HK-2 (cell line): Measurements from ENCODE around the gene SFMBT1.

Source experiments
- DNase-seq: peaks from one replicate; pipeline ENCODE4 v3.0.0-alpha.2; 2018; ENCODE audit not compliant: unreplicated experiment

SFMBT1 gene, protein sequence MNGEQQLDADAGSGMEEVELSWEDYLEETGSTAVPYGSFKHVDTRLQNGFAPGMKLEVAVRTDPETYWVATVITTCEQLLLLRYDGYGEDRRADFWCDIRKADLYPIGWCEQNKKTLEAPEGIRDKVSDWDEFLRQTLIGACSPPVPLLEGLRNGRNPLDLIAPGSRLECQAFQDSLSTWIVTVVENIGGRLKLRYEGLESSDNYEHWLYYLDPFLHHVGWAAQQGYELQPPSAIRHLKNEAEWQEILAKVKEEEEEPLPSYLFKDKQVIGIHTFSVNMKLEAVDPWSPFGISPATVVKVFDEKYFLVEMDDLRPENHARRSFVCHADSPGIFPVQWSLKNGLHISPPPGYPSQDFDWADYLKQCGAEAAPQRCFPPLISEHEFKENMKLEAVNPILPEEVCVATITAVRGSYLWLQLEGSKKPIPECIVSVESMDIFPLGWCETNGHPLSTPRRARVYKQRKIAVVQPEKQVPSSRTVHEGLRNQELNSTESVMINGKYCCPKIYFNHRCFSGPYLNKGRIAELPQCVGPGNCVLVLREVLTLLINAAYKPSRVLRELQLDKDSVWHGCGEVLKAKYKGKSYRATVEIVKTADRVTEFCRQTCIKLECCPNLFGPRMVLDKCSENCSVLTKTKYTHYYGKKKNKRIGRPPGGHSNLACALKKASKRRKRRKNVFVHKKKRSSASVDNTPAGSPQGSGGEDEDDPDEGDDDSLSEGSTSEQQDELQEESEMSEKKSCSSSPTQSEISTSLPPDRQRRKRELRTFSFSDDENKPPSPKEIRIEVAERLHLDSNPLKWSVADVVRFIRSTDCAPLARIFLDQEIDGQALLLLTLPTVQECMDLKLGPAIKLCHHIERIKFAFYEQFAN

DNA sequence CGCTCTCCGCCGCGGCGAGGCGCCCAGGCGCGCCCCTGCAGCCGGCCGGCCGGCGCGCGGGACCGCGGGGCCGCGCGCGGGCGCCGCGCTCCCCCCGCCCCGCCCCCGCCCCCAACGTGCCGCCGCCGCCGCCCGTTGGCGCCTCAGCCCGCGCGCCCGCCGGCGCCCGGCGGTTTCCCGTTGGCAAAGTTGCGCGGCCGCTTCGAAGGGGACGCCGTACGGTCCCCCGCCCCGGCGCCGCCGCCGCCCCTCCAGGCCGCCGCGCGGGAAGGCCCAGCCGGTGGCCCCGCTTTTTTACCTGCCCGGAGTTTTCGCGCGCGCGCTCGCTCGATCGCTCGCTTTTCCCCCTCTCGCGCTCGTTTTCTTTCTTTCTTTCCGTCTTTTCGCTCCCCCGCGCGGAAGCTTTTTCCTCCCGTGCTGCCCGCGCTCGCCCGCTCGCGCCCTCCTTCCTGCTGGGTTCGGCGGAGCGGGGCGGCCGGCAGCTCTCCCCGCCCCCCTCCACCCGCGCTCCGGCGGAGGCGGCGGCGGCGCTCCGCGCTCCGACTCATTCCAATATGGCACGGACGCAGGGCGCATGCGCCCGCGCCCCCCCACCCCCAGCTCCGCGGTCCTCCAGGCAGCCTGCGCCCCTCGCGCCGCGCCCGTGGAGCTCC, at the start of gene SFMBT1:
SFMBT1 (minus strand) TSS at position 556 of the 653 bp plus-strand sequence. CDS start 76,945 bp downstream, outside the sequence.
- DNase-seq = peak; percentile 72

DNA sequence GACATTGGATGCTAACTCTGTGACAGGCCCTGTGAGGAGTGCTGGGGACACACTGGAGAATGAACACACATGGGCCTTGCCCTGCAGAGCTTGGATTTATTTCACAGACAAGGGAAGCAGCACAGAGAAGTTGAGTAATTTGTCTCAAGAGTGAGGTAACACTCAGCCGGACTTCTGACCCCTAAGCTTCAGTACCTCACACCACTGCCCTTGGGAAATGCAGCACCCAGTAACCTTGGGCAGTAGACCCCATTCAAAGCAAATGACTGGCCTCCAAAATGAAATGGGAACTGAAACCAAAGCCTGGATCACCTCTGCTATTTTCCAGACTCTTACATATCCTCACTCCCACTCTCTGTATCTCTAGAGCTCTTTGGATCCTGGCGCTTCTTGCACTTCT, 47.1 kb upstream of the SFMBT1 start:
- DNase-seq = no peak

DNA sequence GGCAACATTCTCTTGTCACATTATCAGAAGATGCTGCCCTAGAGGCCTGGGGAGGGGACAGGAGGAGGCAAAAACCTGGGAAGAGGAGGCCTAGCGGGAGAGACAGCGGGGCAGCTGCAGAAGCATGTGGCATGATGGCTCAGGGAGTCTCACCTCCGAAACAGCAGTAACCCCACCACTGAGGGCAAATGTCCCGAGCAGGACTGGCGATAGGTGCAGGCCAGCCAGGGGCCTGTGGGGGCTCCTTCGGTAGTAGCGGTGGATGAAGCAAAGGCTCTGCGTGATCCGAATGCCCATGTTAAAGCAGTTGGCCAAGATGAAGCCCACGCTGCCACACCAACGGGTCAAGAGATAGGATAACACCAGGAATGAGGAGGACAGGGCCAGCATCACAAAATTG, 46.3 kb upstream of the SFMBT1 start:
- DNase-seq = no peak

DNA sequence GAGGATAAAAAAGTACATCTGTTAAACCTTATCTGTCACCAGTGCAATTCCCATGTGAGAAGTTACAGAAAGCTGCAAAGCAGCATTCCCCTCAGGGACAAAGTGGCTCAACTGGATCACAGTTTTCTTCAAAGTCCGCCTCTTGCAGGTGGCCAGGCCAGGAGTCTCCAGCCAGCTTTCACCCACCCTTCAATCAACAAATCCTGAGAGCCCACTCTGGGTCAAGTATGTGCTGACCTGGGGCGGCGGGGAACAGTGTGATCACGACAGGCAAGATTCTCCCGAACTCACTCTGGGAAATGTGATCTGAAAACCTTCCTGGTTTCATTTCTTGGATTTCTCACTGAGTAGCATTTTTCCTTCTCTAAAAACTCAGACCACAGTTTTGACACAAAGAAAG, 45.1 kb upstream of the SFMBT1 start:
- DNase-seq = no peak

DNA sequence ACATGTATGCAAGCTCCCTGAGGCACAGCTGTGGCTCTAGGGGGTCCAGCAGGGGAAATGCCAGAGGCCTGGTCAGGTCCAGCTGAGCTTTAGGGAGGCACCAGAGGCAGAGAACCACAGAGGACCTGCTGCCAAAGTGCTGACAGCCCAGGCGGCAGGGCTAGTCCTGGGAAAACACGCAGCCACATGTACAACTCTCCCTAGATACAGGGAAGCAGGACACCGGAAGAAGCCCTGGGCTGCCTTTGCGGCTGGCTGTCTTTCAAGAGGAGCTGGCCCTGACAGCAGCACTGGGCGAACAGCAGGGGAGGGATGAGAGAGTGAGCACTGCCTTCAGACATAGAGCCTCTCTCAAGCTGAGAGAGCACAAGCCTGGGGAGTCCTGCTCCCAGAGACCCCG, 43.6 kb upstream of the SFMBT1 start:
- DNase-seq = no peak

DNA sequence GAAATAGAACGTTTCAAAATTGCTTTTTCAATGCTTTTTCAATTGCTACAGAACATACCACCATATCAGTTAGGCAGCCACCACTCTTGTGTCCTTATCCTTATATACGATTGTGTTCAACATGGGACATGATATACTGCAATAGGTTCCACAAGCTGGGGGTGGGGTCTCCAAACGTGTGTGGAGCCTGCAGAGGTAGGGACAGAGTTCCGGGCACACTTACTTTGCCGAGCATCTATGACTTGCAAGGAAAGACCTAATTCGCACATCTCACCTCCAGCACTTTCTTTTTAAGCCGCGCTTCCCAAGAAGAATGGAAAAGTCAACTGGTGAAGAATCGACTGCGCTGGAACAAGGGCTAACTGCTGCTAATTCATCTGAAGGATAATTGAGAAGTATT, 39.6 kb upstream of the SFMBT1 start:
- no peak for DNase-seq

DNA sequence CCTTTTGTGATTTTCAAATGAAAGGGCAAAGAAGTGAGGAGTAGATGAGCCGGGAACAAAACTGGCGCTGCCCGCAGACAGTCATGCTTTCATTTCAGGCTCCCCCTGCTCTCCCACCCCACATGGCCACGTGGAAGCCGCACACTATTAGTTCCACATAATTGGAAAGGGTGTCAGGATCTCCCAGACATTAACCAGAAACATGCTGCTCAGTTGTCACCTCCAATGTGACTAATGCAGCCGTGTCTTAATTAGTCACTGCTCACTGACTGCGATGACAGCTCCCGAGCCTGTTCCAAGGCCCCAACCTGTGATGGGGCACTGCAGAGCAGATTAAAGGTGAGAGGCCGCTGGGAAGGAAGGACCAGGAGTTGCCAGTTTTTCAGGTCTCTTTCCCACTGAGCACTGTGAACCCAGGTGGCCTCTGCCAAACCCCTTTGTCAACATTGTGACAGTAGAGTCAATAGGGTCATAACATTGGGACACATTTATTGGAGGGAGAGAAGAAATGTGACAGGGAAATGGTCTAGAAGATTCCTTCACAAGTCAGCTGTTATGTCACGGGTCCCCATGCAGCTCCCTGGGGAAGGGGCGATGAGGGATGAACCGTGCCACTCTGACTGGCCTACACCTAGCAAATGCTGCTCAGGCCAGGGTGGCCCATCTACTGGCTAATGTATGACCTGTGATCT, 38.6 kb upstream of the SFMBT1 start:
- DNase-seq = peak; percentile 33

DNA sequence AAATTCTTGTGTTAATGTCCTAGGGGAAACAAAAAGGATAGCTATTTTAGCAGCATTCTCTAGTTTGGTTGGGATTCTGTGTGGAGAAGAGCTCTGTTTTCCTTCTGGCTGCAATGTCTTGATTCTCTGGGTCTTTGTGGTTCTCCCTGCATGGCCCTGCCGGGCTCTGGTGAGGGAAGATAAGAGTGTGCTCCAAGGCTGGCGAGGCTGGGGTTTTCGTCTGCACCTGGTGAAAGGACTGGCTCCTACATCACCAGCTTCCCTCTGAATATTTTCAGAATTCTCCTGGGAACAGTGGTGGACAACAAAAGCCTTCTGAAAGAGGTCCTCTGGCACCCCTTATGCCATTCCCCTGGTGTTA, 38.1 kb upstream of the SFMBT1 start:
- no peak for DNase-seq

DNA sequence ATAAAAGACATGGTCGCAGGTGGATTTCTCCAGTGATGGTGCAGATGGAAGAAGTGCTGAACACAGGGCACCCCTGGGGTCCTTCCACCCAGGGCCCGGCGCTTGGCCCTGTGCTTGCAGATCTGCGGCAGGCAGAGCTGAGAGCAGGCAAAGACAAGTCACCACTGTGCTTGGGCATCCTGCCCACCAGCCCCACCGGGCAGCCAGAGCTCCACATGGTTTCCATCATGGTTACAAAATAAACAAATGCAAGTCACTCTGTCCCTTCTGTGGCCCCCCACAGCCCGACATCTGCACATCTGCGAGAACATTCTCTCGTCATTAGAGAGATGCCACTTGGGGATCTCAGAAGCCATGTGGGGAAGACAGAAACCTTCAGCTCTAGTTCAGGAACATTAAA, 37.6 kb upstream of the SFMBT1 start:
- no peak for DNase-seq

DNA sequence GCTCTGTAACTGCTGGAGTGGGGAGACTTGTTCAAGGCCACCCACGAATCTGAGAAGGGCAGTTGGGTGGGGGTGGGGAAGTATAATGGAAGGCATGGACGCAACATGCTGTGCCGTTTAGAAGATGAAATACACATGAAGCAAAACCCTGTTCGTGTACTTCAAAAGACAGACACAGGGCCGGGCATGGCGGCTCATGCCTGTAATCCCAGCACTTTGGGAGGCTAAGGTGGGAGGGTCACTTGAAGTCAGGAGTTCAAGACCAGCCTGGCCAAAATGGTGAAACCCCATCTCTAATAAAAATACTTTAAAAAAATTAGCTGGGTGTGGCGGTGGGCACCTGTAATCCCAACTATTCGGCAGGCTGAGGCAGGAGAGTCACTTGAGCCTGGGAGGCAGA, 36.9 kb upstream of the SFMBT1 start:
- no peak for DNase-seq

DNA sequence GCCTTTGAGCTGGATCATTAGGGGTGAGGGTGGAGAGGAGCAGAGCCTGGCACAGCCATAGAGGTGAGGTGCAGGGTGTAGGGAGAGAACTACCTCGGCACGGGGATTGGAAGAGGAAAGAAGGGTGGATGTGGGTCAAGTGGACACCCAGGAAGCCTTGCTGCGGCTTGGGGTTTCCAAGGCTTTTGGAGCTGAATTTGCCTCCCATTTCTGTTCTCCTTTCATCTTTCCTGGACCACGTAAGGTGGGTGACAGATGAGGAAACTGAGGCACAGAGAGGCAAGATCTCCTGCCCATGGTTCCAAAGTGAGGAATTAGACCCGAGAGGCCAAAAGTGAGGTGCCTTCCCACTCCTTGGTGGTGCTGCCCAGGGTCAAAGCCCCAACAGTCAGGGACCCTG, 35.4 kb upstream of the SFMBT1 start:
- no peak for DNase-seq

DNA sequence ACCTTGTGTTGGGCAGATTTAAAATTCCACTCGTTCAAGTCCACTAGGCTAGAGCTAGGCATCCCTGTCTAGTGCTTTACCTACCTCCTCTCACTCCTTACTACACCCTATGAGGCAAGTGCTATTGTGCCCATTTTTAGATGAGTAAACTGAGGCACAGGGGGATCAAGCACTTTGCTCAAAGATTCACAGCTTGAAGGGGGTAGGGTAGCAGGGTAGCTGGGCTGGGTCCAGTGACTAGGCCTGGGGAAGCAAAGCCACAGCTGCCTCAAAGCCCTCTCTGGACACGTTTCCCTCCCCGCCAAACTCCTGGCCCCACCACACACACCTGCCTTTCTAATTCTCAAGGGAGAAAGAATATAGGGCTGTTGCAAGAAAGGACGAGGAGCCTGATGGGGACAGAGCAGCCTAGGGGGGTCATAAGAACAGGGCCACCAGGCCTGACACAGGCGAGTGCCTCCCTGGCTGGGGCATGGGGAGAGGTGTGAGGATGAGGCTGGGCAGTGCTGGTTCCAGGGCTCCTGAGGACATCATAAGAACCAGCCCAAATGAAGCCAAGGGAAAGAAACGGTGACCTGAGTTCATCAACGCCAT, 34.8 kb upstream of the SFMBT1 start:
- no peak for DNase-seq

DNA sequence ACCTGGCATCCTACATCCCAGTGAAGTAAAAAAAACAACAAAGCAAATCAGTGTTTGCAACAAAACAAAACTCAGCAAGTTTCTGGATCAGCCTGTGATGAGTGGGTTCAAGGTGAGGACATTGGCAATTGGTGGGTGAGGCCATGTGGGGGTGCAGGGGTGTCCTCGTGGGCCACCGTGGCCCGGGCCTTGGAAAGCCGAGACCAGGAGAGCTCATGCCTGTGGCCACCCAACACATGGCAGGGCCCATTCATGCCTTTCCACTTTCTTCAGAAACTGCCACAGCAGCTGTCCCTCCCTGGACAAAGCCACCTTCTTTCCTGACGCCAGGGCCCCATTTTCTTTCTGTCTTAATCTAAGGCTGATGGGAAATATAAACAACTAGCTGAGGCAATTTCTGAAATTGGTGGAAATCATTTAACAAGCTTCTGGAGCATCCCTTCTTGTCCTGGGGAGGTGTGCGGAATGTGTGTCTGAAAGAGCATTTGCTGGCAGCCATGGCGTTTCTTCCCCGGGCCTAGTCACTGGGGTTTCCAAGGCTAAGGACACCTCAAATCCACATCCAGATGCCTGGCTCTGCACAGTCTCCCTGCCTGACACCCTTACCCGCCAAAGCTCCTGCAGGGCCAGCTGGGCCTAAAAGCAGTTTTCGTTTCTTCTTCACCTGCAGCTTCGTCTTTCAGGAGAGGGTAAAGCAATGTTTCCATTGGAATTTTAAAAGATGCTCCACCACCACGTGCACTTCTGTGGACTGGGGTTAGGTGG, 34.1 kb upstream of the SFMBT1 start:
- DNase-seq = no peak

DNA sequence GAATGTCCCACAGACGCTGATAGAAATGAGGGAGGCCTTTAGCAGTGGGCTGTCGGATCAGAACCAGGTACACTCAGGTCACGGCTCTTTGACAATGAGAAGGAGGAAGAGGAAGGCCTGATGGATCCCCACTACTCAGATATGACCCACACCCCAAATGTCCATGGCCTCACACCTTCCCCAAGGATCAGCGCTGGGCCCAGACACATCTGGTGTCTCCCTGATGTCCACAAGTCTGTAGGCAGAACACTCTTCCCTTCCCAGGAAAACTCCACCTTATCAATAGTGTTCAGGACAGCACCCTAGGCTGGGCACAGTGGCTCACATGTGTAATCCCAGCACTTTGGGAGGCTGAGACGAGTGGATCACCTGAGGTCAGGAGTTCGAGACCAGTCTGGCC, 33.3 kb upstream of the SFMBT1 start:
- DNase-seq = no peak

DNA sequence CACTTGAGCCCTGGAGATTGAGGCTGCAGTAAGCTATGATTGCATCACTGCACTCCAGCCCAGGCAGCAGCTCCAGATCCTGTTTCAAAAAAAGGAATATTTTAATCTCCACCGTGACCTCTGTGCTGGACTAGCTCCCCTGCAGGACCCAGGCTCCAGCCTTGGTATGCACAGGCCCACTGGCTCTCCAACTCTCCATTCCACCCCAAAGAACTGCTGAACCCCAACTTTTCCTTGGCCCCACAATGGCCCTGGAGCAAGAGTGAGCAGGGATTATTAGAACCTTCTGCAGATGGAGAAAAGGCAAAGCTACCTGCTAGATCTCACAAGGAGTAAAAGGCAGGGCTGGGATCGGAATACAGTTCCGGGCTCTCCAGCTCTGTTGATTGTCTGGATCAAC, 32.8 kb upstream of the SFMBT1 start:
- DNase-seq = no peak

DNA sequence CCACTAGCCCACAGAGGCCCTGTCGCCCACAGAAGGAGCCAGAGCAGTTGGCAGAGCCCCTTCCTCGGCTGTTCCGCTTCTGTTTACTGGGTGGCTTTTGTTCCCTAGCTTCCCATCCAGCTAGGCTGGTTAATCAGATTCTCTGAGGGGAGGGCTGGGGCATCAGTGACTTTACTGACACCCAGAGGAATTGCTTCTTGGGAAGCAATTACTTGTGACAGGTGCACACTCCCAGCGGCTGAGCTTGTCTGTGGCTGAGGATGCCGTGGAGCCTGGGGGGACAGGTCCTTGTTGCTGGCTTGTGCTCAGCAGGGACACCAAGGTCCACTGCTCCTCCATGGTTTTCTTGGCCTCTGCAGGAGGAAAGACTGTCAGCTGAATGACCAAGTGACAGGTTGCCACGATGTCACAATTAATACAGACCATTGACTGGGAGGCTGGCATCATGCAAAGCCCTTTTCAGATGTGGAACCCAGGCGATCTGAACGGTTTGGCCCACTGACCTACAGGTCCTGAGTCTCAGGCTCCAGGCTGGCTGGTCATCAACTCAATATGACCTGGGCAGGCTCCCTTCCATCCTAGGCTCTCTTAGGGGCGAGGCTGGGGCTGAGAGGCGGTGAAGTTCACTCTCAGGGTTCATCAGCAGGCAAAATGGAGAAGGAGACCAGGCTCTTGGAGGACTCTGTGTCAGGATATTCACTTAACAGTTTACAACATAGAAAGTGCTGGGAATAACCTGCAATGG, 31.8 kb upstream of the SFMBT1 start:
- DNase-seq = no peak

DNA sequence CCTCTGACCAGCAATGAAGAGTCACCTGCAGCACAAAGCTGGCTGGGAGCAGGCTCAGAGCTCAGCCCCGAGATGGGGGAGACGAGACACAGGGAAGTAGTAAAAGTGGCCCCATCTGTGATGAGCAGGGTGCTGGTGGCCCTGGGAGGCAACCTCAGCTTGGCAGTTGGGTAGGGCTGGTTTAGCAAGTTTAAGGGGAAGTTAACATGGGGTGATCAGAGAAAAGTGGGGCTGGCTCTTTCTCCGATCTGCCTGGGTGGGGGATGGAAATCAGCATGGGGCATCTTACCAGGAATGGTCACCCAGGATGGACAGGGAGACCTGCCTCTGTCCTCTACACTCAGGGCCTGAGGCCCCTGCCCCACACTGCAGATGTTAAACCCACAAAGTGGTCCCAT, 29.9 kb upstream of the SFMBT1 start:
- no peak for DNase-seq

DNA sequence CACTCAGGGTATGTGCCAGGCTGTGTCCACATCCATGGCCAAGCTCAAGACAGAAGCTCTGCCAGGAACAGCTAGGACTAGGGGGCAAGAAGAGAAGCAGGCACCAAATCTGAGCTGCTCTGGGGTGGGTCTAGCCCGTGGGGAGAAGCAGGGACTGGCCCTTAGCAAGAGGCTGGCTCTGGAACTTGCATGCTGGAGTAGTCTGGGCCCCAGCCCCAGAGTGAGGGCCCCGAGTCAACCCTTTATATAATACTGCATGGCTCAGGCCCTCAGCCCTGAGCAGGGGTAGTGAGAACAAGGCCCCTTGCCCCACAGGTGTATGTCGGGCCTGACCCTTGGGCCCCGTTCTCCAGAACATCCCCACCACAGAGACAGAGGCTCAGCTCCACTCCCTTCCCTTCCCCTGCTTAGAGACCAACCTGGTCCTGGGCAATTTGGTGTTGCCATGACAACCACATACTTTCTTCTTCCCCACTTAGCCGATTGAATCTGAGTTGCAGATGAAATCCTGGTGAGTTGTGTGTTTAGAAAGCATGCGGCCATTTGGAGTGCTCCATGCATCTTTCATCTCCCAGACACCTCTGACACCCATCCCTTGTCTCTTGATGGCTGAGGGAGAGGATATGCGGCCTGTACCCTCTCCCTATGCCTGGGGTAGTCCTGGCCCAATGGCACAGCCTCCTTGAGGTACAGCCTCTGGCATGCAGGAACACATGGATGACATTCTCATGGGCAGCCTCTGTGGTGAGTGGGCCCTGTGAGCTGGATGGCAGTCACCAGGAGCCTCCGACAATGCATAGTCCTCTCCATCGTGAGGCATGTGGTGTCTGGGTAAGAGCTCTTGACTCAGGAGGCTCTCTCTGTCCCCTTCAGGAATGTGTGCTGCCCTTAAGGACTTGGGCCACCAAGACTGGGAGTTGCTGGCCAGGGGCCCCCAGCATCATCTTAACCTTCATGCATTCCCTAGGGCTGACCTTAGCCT, 29.2 kb upstream of the SFMBT1 start:
- DNase-seq = no peak

DNA sequence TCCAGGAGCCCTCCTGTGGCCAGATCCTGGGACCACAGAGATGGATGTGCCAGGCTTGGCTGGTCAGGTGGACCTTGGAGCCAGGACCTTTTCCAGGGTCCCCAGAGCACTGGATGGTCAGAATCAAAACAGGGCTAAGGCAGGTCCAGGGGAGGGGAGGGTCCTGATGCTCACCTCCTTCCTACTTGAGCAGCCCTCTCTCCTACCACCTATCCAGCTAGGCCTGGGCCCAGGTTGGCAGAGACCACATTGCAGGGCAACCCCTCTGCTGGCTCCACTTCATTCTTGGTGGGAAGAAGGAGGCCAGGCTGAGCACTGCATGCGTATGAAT, 28.5 kb upstream of the SFMBT1 start:
- no peak for DNase-seq
